K562 treated with DMSO at 1 percent for 12 hours (cell line): Measurements from ENCODE around the gene PLA2G12B. TPM values are rescaled to one million over a fixed set of nuclear protein-coding genes. Genes with fewer than 3 reads are reported as not detected.

ENCODE experiments used
- total RNA-seq: library from RNA; unstranded; fragments of 300-600 nt; gene quantifications from 2 replicates; pipeline ENCODE4 v1.2.3, GENCODE V29; 2022; ENCODE audit not compliant: insufficient read depth

PLA2G12B gene, protein sequence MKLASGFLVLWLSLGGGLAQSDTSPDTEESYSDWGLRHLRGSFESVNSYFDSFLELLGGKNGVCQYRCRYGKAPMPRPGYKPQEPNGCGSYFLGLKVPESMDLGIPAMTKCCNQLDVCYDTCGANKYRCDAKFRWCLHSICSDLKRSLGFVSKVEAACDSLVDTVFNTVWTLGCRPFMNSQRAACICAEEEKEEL
- total RNA-seq = not detected in 2 replicates

DNA sequence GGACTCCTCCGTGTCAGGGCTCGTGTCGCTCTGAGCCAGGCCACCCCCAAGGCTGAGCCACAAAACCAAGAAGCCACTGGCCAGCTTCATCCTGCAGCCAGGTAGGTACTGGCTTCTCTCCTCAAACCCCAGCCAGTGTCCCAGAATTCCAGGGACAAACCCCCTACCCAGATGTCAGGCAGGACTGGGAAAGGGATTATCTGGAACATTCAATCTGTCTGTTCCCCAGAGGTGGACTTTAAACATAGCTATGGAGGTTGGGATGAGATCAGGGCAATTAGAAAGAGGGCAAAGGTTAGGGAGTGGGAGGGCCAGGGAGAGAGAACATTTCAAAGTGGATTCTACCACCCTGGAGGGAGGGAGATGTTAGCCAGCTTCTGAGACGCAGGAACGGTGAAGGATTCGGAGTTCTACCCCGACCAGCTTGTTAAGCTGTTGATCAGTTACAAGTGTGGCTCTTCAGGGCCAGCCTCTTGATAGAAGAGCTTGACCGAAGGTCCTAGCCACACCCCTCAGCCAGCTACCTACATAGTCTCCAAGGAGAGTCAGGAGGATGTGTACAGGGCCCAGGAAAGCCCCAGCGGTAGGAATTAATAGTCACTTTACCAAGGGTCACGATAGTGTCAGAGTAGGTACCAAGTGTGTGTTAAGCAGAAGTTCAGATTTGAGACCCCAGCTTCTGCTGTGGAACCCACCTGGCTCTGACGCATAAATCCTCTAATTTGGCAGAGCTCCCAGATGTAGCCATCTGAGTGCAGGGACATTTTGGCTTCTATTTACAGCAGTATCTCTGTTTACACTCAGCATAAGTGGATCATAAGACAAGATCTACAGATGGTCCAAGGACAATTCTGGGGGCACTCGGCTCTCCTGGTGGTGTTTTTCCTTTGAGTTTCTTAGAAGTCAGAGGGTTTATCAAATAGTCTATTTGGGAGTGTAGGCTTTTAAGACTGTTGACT, at the start of gene PLA2G12B:
Gene PLA2G12B (minus strand): TSS at position 211 of the 959 bp plus-strand sequence. CDS start 121 bp downstream, at position 90.

DNA sequence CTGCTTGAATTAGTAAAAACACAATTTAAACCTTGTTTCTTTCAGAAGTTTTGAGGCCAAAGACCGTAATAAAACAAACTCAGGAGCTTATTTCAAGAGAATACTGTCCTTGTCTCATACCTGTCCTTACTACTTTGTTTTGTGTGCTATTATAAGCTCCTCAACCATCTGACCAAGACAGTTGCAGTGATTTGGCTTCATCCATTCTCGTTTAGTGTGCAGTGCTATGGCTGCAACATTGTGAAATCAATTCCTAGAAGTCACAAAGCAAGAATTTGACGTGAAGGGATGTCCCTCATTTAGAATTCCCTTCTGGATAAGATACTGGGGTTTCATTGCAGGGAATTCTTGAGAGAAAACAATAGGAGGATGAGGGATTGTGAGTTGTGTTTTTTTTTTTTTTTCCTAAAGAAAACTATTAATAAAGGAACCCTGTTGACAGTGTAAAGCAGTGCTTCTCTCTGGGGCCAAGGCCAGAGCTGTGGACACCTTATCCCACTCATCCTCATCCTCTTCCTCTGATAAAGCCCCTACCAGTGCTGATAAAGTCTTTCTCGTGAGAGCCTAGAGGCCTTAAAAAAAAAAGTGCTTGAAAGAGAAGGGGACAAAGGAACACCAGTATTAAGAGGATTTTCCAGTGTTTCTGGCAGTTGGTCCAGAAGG, 61.3 kb downstream of the PLA2G12B start, which contains the start of gene OIT3:
Gene OIT3 (plus strand): TSS at position 604 of the 663 bp plus-strand sequence. CDS start 60 bp downstream, outside the sequence.

Other genes with a start within 250 kb of the PLA2G12B start
- 0.26 TPM in 1 of 2 replicates, not detected in the other for gene OIT3, start 61.1 kb downstream of the PLA2G12B start, total RNA-seq
- 16.3 and 30.6 TPM in 2 replicates for gene P4HA1, start 142.1 kb upstream of the PLA2G12B start, total RNA-seq
- 2.1 and 3.7 TPM in 2 replicates for gene NUDT13, start 155.6 kb upstream of the PLA2G12B start, total RNA-seq
- gene ECD, start 213.2 kb upstream of the PLA2G12B start, total RNA-seq = 15.6 and 25.9 TPM in 2 replicates
- 16.3 and 19.8 TPM in 2 replicates for gene FAM149B1, start 213.3 kb upstream of the PLA2G12B start, total RNA-seq